Calu3 (cell line): Measurements from ENCODE around the gene TP63. TPM values are rescaled to one million over a fixed set of nuclear protein-coding genes. Genes with fewer than 3 reads are reported as not detected.

Experiments
- BruUV-seq: library from RNA; stranded (reverse); fragments of 400-500 nt; replicated peaks from 2 replicates; lab custom pipeline; 2021; lab: Mats Ljungman, UMichigan
- CTCF ChIA-PET: fragments of 300-600 bp; sonication (Branson Sonifier 250); formaldehyde crosslinking; loops from one replicate; lab custom pipeline; 2022; ENCODE audit warnings: antibody characterized with exemption; lab: Charles Lee
- DNase-seq: peaks from one replicate; pipeline ENCODE4 v3.0.0; 2022
- H3K27ac Mint-ChIP-seq: one replicate; pipeline ENCODE4 v1.8.0; 2022; ENCODE audit warnings: mixed read lengths; ENCODE audit not compliant: unreplicated experiment
- H3K27me3 Mint-ChIP-seq: one replicate; pipeline ENCODE4 v1.8.0; 2022; ENCODE audit warnings: mixed read lengths; ENCODE audit not compliant: unreplicated experiment
- H3K36me3 Mint-ChIP-seq: one replicate; pipeline ENCODE4 v1.8.0; 2022; ENCODE audit warnings: mild to moderate bottlenecking, moderate library complexity, mixed read lengths; ENCODE audit not compliant: insufficient read depth, unreplicated experiment
- H3K4me1 Mint-ChIP-seq: one replicate; pipeline ENCODE4 v1.8.0; 2022; ENCODE audit warnings: mild to moderate bottlenecking, low read depth, mixed read lengths; ENCODE audit not compliant: unreplicated experiment
- H3K4me3 Mint-ChIP-seq: one replicate; pipeline ENCODE4 v1.8.0; 2022; ENCODE audit warnings: mild to moderate bottlenecking, low read depth, moderate library complexity, mixed read lengths; ENCODE audit not compliant: unreplicated experiment
- H3K9me3 Mint-ChIP-seq: one replicate; pipeline ENCODE4 v1.8.0; 2022; ENCODE audit warnings: low read depth, mixed read lengths; ENCODE audit not compliant: unreplicated experiment
- CTCF ChIP-seq: fragments of 200-600 bp; IDR thresholded peaks from one replicate; pipeline ENCODE4 v1.8.0; 2022; ENCODE audit warnings: antibody characterized with exemption; ENCODE audit not compliant: unreplicated experiment
- intact Hi-C: fragments of 100-400 bp; cut with micrococcal nuclease; formaldehyde crosslinking; loops from one replicate; pipeline ENCODE4 v1.10.0; 2022; ENCODE audit not compliant: unreplicated experiment
- total RNA-seq: library from RNA; stranded (reverse); gene quantifications from 2 replicates; pipeline ENCODE4 v1.2.3, GENCODE V29; 2022

TP63 gene
- total RNA-seq, 1 experiment from 2014 or later: not detected

- Mint-ChIP-seq H3K4me3 (no peak overlapping the region), H3K36me3 (no peaks in the 10 kb centered on the region), H3K27ac (no peak overlapping the region), H3K27me3 (no peaks in the 10 kb centered on the region), H3K9me3 (no peaks in the 10 kb centered on the region), H3K4me1 (peaks cover 35% of the 10 kb centered on the region)
- CTCF ChIA-PET: interaction anchor here (0.6 to 1.3 kb wide), 5 partner anchors 15 to 454 kb away, joined by 3 to 6 read pairs (median 3); no protein-coding TSS in a partner anchor
- BruUV-seq: no TSS peak
- no peak for TF ChIP-seq CTCF
- DNase-seq: no peak
- intact Hi-C loops: no loop called here
Observed at GRCh38 chr3:189826566-189826965, 195.4 kb downstream of the TP63 start.

GRCh38 chr3:189827108-189827507 is 195.9 kb downstream of the TP63 start:
- Mint-ChIP-seq H3K27me3 (no peaks in the 10 kb centered on the region), H3K27ac (peak overlapping the region; percentile 13), H3K9me3 (no peaks in the 10 kb centered on the region), H3K4me3 (no peak overlapping the region), H3K36me3 (no peaks in the 10 kb centered on the region), H3K4me1 (peaks cover 34% of the 10 kb centered on the region)
- intact Hi-C loops: no loop called here
- CTCF ChIA-PET: interaction anchor here (0.6 to 1.3 kb wide), 5 partner anchors 15 to 453 kb away, joined by 3 to 6 read pairs (median 3); no protein-coding TSS in a partner anchor
- no peak for DNase-seq
- BruUV-seq: no TSS peak
- TF ChIP-seq CTCF: no peak

GRCh38 chr3:189830401-189830800 is 199.2 kb downstream of the TP63 start:
- DNase-seq: no peak
- Mint-ChIP-seq H3K4me3 (no peak overlapping the region), H3K27me3 (no peaks in the 10 kb centered on the region), H3K4me1 (peaks cover 10% of the 10 kb centered on the region), H3K27ac (no peak overlapping the region), H3K36me3 (no peaks in the 10 kb centered on the region), H3K9me3 (no peaks in the 10 kb centered on the region)
- TF ChIP-seq CTCF: no peak
- CTCF ChIA-PET: no interaction called here
- BruUV-seq: no TSS peak
- intact Hi-C loops: no loop called here

- no peak for TF ChIP-seq CTCF
- no TSS peak for BruUV-seq
- Mint-ChIP-seq H3K4me3 (no peak overlapping the region), H3K36me3 (no peaks in the 10 kb centered on the region), H3K9me3 (no peaks in the 10 kb centered on the region), H3K4me1 (no peaks in the 10 kb centered on the region), H3K27ac (no peak overlapping the region), H3K27me3 (no peaks in the 10 kb centered on the region)
- no peak for DNase-seq
- CTCF ChIA-PET: no interaction called here
- intact Hi-C loops: no loop called here
Observed at GRCh38 chr3:189833266-189833665, 202.1 kb downstream of the TP63 start.
